Esophagus squamous epithelium (tissue), 4 donors: ENCODE results near the gene SOS1.

Source experiments
- CTCF ChIP-seq, 6 experiments: fragments of 450-650 bp in 4 of 6; fragments of 200-600 bp in 2 of 6; sonication (generic) in 2 of 6; IDR thresholded peaks; one replicate each; pipeline ENCODE4 v1.5.1; 2016 to 2019; ENCODE audit warnings: antibody characterized with exemption in 6 of 6, mild to moderate bottlenecking in 4 of 6, moderate library complexity in 4 of 6
- POLR2A ChIP-seq, 4 donors: fragments of 450-650 bp; IDR thresholded peaks; one replicate each; pipeline ENCODE4 v1.6.1; 2017; ENCODE audit warnings: antibody characterized with exemption in 4 of 4, mild to moderate bottlenecking in 4 of 4, moderate library complexity in 3 of 4

GRCh38 chr2:38997781-38998180, 123.1 kb downstream of the SOS1 start:
- TF ChIP-seq POLR2A (IDR thresholded peaks at IDR 0.05) (no peak), CTCF (IDR thresholded peaks at IDR 0.05) (no peak)
